GM19240 (cell line): ENCODE data around the gene EBP.

Source experiments
- DNase-seq: peaks from one replicate; pipeline ENCODE4 v3.0.0; 2011; ENCODE audit warnings: low spot score; ENCODE audit not compliant: insufficient read length

The EBP gene

GRCh38 chrX:48521353-48522243, at the start of gene EBP:
TSS of gene EBP (plus strand) at chrX:48521808. CDS start at chrX:48523772, 1,964 bp downstream.
- peak; percentile 76 for DNase-seq

GRCh38 chrX:48472225-48472624, 49.4 kb upstream of the EBP start:
- DNase-seq, result no peak

GRCh38 chrX:48472851-48473703, 48.5 kb upstream of the EBP start:
- DNase-seq, result no peak

- DNase-seq, result no peak
Measured at GRCh38 chrX:48473704-48473990, 48.0 kb upstream of the EBP start.

- no peak for DNase-seq
Measured at GRCh38 chrX:48474127-48474526, 47.5 kb upstream of the EBP start.

- DNase-seq, result no peak
Measured at GRCh38 chrX:48474581-48474980, 47.0 kb upstream of the EBP start.

- no peak for DNase-seq
Measured at GRCh38 chrX:48475296-48475695, 46.3 kb upstream of the EBP start.

- DNase-seq, result peak; percentile 67
Measured at GRCh38 chrX:48475774-48476577, 45.6 kb upstream of the EBP start, which contains the start of gene FTSJ1. TSS of gene FTSJ1 (plus strand) at chrX:48476199. CDS start at chrX:48478048, 1,849 bp downstream.

- DNase-seq, result no peak
Measured at GRCh38 chrX:48476919-48477318, 44.7 kb upstream of the EBP start.

GRCh38 chrX:48477960-48478755, 43.5 kb upstream of the EBP start:
- no peak for DNase-seq

- DNase-seq, result no peak
Measured at GRCh38 chrX:48478806-48479205, 42.8 kb upstream of the EBP start.

- no peak for DNase-seq
Measured at GRCh38 chrX:48480142-48480541, 41.5 kb upstream of the EBP start.

GRCh38 chrX:48480583-48480982, 41.0 kb upstream of the EBP start:
- no peak for DNase-seq

- DNase-seq, result no peak
Measured at GRCh38 chrX:48482526-48482925, 39.1 kb upstream of the EBP start.

- DNase-seq, result no peak
Measured at GRCh38 chrX:48487362-48487798, 34.2 kb upstream of the EBP start.

GRCh38 chrX:48488034-48488433, 33.6 kb upstream of the EBP start:
- no peak for DNase-seq

GRCh38 chrX:48489296-48489695, 32.3 kb upstream of the EBP start:
- no peak for DNase-seq

- no peak for DNase-seq
Measured at GRCh38 chrX:48489892-48490291, 31.7 kb upstream of the EBP start.

GRCh38 chrX:48490661-48491060, 30.9 kb upstream of the EBP start:
- DNase-seq, result no peak

GRCh38 chrX:48491809-48492208, 29.8 kb upstream of the EBP start:
- no peak for DNase-seq
